DMS53 (cell line): ENCODE results near the gene ZNF575.
"Not testable (repeated sequence)": the region's sequence is repeated elsewhere in the genome, so short reads cannot be mapped to it uniquely, and the experiment has no call there.

Source experiments
- DNase-seq: peaks from one replicate; lab custom pipeline; 2025; lab: John Stamatoyannopoulos, UW

The ZNF575 gene

GRCh38 chr19:43544077-43544476, 11.1 kb downstream of the ZNF575 start:
- DNase-seq = no peak

- no peak for DNase-seq
These were observed 12.3 kb downstream of the ZNF575 start for GRCh38 chr19:43545276-43545675.

- DNase-seq = no peak
These were observed 13.0 kb downstream of the ZNF575 start for GRCh38 chr19:43545981-43546380.

- DNase-seq = no peak
These were observed 13.6 kb downstream of the ZNF575 start for GRCh38 chr19:43546581-43546980.

- not testable (repeated sequence) for DNase-seq
These were observed 14.9 kb downstream of the ZNF575 start for GRCh38 chr19:43547926-43548325.

GRCh38 chr19:43548706-43549105, 15.7 kb downstream of the ZNF575 start:
- DNase-seq = no peak

- DNase-seq = no peak
These were observed 18.6 kb downstream of the ZNF575 start for GRCh38 chr19:43551399-43552197.

- no peak for DNase-seq
These were observed 19.1 kb downstream of the ZNF575 start for GRCh38 chr19:43552198-43552450.

GRCh38 chr19:43552616-43553015, 19.6 kb downstream of the ZNF575 start:
- no peak for DNase-seq

- DNase-seq = no peak
These were observed 20.7 kb downstream of the ZNF575 start for GRCh38 chr19:43553656-43554055.

- DNase-seq = no peak
These were observed 21.4 kb downstream of the ZNF575 start for GRCh38 chr19:43554317-43554895.

- DNase-seq = peak; percentile 88
These were observed 22.3 kb downstream of the ZNF575 start for GRCh38 chr19:43555185-43555770.

GRCh38 chr19:43560687-43561086, 27.7 kb downstream of the ZNF575 start:
- peak; percentile 14 for DNase-seq

- DNase-seq = no peak
These were observed 28.4 kb downstream of the ZNF575 start for GRCh38 chr19:43561139-43561970.

- DNase-seq = no peak
These were observed 29.3 kb downstream of the ZNF575 start for GRCh38 chr19:43562226-43562697.

GRCh38 chr19:43562698-43563241, 29.8 kb downstream of the ZNF575 start:
- no peak for DNase-seq

GRCh38 chr19:43563816-43564457, 30.9 kb downstream of the ZNF575 start:
- DNase-seq = no peak

GRCh38 chr19:43564800-43565199, 31.8 kb downstream of the ZNF575 start:
- no peak for DNase-seq

GRCh38 chr19:43569657-43570056, 36.7 kb downstream of the ZNF575 start:
- DNase-seq = no peak

- DNase-seq = peak; percentile 92
These were observed 37.3 kb downstream of the ZNF575 start for GRCh38 chr19:43570174-43570791.

GRCh38 chr19:43572171-43572588, 39.2 kb downstream of the ZNF575 start:
- peak; percentile 99 for DNase-seq
